KMS-11 (cell line): ENCODE data around the gene ISX.

Experiments used
- H2AFZ ChIP-seq: fragments of 200-600 bp; sonication (generic); 2 replicates; pipeline ENCODE4 v1.6.1; 2016; ENCODE audit warnings: antibody characterized with exemption, mixed run types, low read depth
- H3K27ac ChIP-seq: fragments of 200-600 bp; sonication (generic); 2 replicates; pipeline ENCODE4 v1.6.1; 2016; ENCODE audit warnings: mild to moderate bottlenecking, mixed run types
- H3K27me3 ChIP-seq: fragments of 200-600 bp; sonication (generic); 2 replicates; pipeline ENCODE4 v1.6.1; 2017; ENCODE audit warnings: mild to moderate bottlenecking, low read depth, mixed run types, moderate library complexity; ENCODE audit not compliant: insufficient read depth
- H3K36me3 ChIP-seq: fragments of 200-600 bp; sonication (generic); 2 replicates; pipeline ENCODE4 v1.6.1; 2017; ENCODE audit warnings: mild to moderate bottlenecking, mixed run types; ENCODE audit not compliant: insufficient read depth
- H3K4me1 ChIP-seq: fragments of 200-600 bp; sonication (generic); 2 replicates; pipeline ENCODE4 v1.6.1; 2016; ENCODE audit warnings: mild to moderate bottlenecking, low read depth, mixed run types; ENCODE audit not compliant: poor library complexity, severe bottlenecking
- H3K4me2 ChIP-seq: fragments of 200-600 bp; sonication (generic); 2 replicates; pipeline ENCODE4 v1.7.0; 2016; ENCODE audit warnings: mild to moderate bottlenecking, mixed run types
- H3K4me3 ChIP-seq: fragments of 200-600 bp; sonication (generic); IDR thresholded peaks from 2 replicates; pipeline ENCODE4 v1.6.1; 2017; ENCODE audit warnings: low read depth, low read length, mixed read lengths; ENCODE audit not compliant: insufficient read depth
- H3K79me2 ChIP-seq: fragments of 200-600 bp; sonication (generic); 2 replicates; pipeline ENCODE4 v1.6.1; 2016; ENCODE audit warnings: low read depth, mixed run types; ENCODE audit not compliant: insufficient read depth
- H3K9ac ChIP-seq: fragments of 200-600 bp; sonication (generic); 2 replicates; pipeline ENCODE4 v1.6.1; 2016; ENCODE audit warnings: mild to moderate bottlenecking, mixed run types
- H4K20me1 ChIP-seq: fragments of 200-600 bp; sonication (generic); 2 replicates; pipeline ENCODE4 v1.6.1; 2016; ENCODE audit warnings: mild to moderate bottlenecking, mixed run types; ENCODE audit not compliant: insufficient read depth
- CTCF ChIP-seq: fragments of 200-600 bp; sonication (generic); conservative IDR thresholded peaks from 2 replicates; pipeline ENCODE4 v1.6.1; 2017; ENCODE audit warnings: low read depth, mild to moderate bottlenecking, antibody characterized with exemption, low read length, moderate library complexity, mixed read lengths

Gene ISX

DNA sequence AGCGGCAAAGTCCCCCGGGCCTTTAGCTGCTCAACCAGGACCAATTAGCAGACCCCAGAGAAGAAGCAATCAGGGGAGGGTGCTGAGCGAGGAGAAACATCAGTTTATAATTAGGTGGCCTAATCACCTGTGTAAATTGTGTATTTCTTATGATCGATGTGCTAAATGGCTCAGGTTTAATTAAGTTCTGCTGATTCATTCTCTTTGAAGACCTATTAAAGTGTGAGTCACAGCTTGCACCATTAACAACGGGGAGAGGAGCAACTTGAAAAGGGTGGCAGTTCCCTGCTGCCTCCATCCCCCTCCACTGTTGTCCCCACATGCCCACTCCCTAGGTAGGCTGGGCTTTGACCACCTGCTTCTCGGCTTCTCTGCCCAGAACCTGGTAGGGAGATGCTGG, 10.7 kb downstream of the ISX start:
- Histone ChIP-seq H3K4me3 (no peak overlapping the region), H4K20me1 (no peaks in the 10 kb centered on the region), H3K27ac (no peak overlapping the region), H3K4me1 (no peaks in the 10 kb centered on the region), H3K9ac (no peak overlapping the region), H3K27me3 (no peaks in the 10 kb centered on the region), H3K79me2 (no peaks in the 10 kb centered on the region), H3K4me2 (no peak overlapping the region), H3K36me3 (no peaks in the 10 kb centered on the region), H2AFZ (no peak overlapping the region)
- no peak for TF ChIP-seq CTCF

GRCh38 chr22:35085621-35086020, 19.7 kb downstream of the ISX start:
- Histone ChIP-seq H3K9ac (no peak overlapping the region), H3K27ac (no peak overlapping the region), H4K20me1 (no peaks in the 10 kb centered on the region), H3K4me2 (no peak overlapping the region), H3K79me2 (no peaks in the 10 kb centered on the region), H3K36me3 (no peaks in the 10 kb centered on the region), H3K27me3 (no peaks in the 10 kb centered on the region), H2AFZ (no peak overlapping the region), H3K4me1 (no peaks in the 10 kb centered on the region), H3K4me3 (no peak overlapping the region)
- no peak for TF ChIP-seq CTCF

GRCh38 chr22:35089139-35089538, 23.2 kb downstream of the ISX start:
- no peaks in the 10 kb centered on the region for H3K36me3 ChIP-seq
- no peaks in the 10 kb centered on the region for H3K4me1 ChIP-seq
- H3K79me2 ChIP-seq = no peaks in the 10 kb centered on the region
- H4K20me1 ChIP-seq = no peaks in the 10 kb centered on the region
- H3K27me3 ChIP-seq = no peaks in the 10 kb centered on the region
- no peak for TF ChIP-seq CTCF
- no peak overlapping the region for H3K4me3 ChIP-seq
- H2AFZ ChIP-seq = no peak overlapping the region
- H3K27ac ChIP-seq = no peak overlapping the region
- H3K4me2 ChIP-seq = no peak overlapping the region
- H3K9ac ChIP-seq = no peak overlapping the region

DNA sequence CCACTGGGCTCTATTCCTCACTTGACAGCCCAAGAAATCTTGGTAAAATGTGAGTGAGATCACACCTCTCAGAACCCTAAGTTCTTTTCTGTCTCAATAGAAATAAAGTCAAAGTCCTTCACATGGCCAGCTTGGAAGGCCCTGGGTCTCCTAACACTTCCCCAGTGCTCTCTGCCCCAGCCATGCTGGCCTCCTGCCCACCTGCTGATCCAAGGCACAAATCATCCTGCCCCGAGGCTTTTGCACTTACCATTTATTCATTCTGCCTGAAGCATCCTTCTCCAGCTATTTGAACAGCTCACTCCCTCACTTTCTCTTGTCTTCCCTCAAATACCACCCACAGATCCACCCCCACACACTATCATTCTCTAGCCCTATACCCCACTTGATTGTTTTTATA, 26.4 kb downstream of the ISX start:
- H3K27me3 ChIP-seq = no peaks in the 10 kb centered on the region
- no peak overlapping the region for H2AFZ ChIP-seq
- no peak overlapping the region for H3K9ac ChIP-seq
- no peak overlapping the region for H3K4me3 ChIP-seq
- H3K4me2 ChIP-seq = no peak overlapping the region
- H3K27ac ChIP-seq = no peak overlapping the region
- H3K4me1 ChIP-seq = no peaks in the 10 kb centered on the region
- no peak for TF ChIP-seq CTCF
- no peaks in the 10 kb centered on the region for H3K36me3 ChIP-seq
- no peaks in the 10 kb centered on the region for H3K79me2 ChIP-seq
- H4K20me1 ChIP-seq = no peaks in the 10 kb centered on the region

GRCh38 chr22:35098921-35099320, 33.0 kb downstream of the ISX start:
- no peak overlapping the region for H3K27ac ChIP-seq
- no peaks in the 10 kb centered on the region for H3K4me1 ChIP-seq
- no peaks in the 10 kb centered on the region for H3K79me2 ChIP-seq
- no peak overlapping the region for H3K4me3 ChIP-seq
- no peak overlapping the region for H2AFZ ChIP-seq
- TF ChIP-seq CTCF = no peak
- no peaks in the 10 kb centered on the region for H3K27me3 ChIP-seq
- no peaks in the 10 kb centered on the region for H4K20me1 ChIP-seq
- H3K9ac ChIP-seq = no peak overlapping the region
- H3K4me2 ChIP-seq = no peak overlapping the region
- H3K36me3 ChIP-seq = no peaks in the 10 kb centered on the region
